ENCODE measurements around the gene KIAA1217.

KIAA1217 gene

DNA sequence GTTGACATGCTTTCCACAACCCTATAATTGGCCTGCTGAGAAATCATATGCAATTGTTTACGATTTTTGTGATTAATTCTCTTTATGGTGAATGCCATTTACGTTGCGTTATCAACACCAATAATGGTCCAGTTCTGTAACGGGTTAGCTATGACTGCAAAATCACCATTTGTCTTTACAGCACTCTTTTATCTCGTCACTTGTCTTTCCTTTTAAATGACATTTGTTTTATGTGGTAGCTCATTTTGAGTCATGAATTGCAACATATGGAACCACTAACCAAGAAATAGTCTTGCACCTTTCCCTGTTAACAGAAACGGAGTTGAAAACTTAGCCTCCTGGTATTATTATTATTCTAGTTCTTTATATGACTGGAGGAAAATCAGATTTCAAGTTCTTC is 3.1 kb upstream of the KIAA1217 start:
- TF ChIP-seq FOXP2 (optimal IDR thresholded peaks at IDR 0.05; ENCODE audit: borderline replicate concordance, extremely low read depth, extremely low read length, insufficient read depth): no peak
- no peak for TF ChIP-seq SIN3A (IDR thresholded peaks at IDR 0.05; ENCODE audit: borderline replicate concordance, insufficient read depth, low read length)
- TF ChIP-seq TAF1 (IDR thresholded peaks at IDR 0.05; ENCODE audit: borderline replicate concordance, insufficient read depth, low read length): no peak
- TF ChIP-seq, protein P1, sequence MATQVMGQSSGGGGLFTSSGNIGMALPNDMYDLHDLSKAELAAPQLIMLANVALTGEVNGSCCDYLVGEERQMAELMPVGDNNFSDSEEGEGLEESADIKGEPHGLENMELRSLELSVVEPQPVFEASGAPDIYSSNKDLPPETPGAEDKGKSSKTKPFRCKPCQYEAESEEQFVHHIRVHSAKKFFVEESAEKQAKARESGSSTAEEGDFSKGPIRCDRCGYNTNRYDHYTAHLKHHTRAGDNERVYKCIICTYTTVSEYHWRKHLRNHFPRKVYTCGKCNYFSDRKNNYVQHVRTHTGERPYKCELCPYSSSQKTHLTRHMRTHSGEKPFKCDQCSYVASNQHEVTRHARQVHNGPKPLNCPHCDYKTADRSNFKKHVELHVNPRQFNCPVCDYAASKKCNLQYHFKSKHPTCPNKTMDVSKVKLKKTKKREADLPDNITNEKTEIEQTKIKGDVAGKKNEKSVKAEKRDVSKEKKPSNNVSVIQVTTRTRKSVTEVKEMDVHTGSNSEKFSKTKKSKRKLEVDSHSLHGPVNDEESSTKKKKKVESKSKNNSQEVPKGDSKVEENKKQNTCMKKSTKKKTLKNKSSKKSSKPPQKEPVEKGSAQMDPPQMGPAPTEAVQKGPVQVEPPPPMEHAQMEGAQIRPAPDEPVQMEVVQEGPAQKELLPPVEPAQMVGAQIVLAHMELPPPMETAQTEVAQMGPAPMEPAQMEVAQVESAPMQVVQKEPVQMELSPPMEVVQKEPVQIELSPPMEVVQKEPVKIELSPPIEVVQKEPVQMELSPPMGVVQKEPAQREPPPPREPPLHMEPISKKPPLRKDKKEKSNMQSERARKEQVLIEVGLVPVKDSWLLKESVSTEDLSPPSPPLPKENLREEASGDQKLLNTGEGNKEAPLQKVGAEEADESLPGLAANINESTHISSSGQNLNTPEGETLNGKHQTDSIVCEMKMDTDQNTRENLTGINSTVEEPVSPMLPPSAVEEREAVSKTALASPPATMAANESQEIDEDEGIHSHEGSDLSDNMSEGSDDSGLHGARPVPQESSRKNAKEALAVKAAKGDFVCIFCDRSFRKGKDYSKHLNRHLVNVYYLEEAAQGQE (IDR thresholded peaks at IDR 0.05; ENCODE audit: insufficient read depth in 1 of 2, low read depth in 2 of 2, low read length in 2 of 2): no peak
- TF ChIP-seq POLR2AphosphoS5 (IDR thresholded peaks at IDR 0.05; ENCODE audit: low read depth, low read length): no peak

DNA sequence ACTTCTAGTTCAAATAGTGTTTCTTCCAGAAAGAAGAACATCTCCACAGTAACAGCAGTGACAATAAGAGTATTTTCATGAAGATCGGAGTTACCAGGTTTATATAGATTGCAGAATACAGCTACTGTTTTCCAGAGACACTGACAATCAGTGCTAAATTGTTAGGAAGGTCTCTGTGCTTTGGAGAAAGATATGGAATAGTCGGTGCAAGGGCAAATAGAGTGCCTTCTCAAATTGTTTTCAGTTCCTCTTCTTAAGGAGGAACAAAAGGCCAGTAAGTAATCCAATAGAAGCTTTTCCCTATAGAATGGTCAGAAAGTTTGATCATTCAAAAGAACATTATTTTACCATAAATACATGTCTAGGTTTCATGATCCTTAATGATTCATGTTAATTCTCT is 2.6 kb upstream of the KIAA1217 start:
- TF ChIP-seq TAF1 (IDR thresholded peaks at IDR 0.05; ENCODE audit: borderline replicate concordance, insufficient read depth, low read length) (no peak), FOXP2 (optimal IDR thresholded peaks at IDR 0.05; ENCODE audit: borderline replicate concordance, extremely low read depth, extremely low read length, insufficient read depth) (no peak), SIN3A (IDR thresholded peaks at IDR 0.05; ENCODE audit: borderline replicate concordance, insufficient read depth, low read length) (no peak)
- TF ChIP-seq, protein P1 (IDR thresholded peaks at IDR 0.05; ENCODE audit: insufficient read depth in 1 of 2, low read depth in 2 of 2, low read length in 2 of 2): no peak

DNA sequence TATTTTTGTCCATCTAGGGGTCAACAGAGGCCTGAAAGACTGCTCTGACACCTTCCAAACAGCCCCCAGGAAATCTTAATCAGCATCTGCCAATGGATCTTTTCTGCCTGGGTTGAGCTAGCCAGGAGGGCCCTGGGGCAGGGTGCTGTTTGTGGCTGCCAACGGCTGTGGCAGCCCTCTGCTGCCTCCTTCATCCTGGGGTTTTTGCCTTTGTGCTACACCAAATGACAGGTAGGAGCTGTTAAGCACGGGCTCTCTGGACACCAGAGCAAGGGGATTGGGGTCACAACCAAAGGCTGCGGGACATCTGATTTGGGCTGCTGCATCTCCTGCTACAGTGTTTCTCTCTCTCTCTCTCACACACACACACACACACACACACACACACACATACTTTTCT is 2.0 kb upstream of the KIAA1217 start:
- no peak for TF ChIP-seq TAF1 (IDR thresholded peaks at IDR 0.05; ENCODE audit: borderline replicate concordance, insufficient read depth, low read length)
- no peak for TF ChIP-seq SIN3A (IDR thresholded peaks at IDR 0.05; ENCODE audit: borderline replicate concordance, insufficient read depth, low read length)
- TF ChIP-seq POLR2AphosphoS5 (IDR thresholded peaks at IDR 0.05; ENCODE audit: low read depth, low read length): no peak
- TF ChIP-seq, protein P1 (IDR thresholded peaks at IDR 0.05; ENCODE audit: insufficient read depth in 1 of 2, low read depth in 2 of 2, low read length in 2 of 2): no peak
- no peak for TF ChIP-seq FOXP2 (optimal IDR thresholded peaks at IDR 0.05; ENCODE audit: borderline replicate concordance, extremely low read depth, extremely low read length, insufficient read depth)

DNA sequence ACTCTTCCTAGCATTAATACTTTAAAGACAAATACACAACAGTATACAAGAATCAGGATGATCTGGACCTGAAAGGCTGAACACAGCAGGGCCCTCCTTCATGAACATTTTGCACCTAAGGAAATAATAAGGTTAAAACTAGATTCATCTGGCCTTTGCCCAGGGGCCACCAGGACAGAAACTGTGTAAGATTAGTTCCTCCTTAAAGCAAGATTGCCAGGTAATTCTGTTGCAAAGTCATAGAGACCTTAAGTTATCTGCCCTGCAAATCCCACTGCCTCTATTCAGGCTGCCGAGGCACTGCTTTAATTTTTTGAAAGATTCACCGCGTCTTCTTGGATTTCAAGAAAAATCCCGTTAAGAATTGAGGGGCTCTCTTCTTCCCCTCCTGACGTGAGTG is 1.6 kb upstream of the KIAA1217 start:
- TF ChIP-seq FOXP2 (optimal IDR thresholded peaks at IDR 0.05; ENCODE audit: borderline replicate concordance, extremely low read depth, extremely low read length, insufficient read depth) (no peak), POLR2AphosphoS5 (IDR thresholded peaks at IDR 0.05; ENCODE audit: low read depth, low read length) (no peak), SIN3A (IDR thresholded peaks at IDR 0.05; ENCODE audit: borderline replicate concordance, insufficient read depth, low read length) (no peak), TAF1 (IDR thresholded peaks at IDR 0.05; ENCODE audit: borderline replicate concordance, insufficient read depth, low read length) (no peak)
- TF ChIP-seq, protein P1 (IDR thresholded peaks at IDR 0.05; ENCODE audit: insufficient read depth in 1 of 2, low read depth in 2 of 2, low read length in 2 of 2): no peak

Data from PFSK-1 (cell line).